Lower leg skin (tissue), 4 donors: ENCODE measurements around the gene ADM2. TPM values are rescaled to one million over a fixed set of nuclear protein-coding genes. Genes with fewer than 3 reads are reported as not detected.
A peak's percentile ranks its signal among the peaks of the same experiment; 100 is the strongest.

Experiments used
- DNase-seq, 2 donors: peaks; one replicate each; pipeline ENCODE4 v3.0.0-alpha.2; 2019; ENCODE audit warnings: low spot score in 2 of 2
- H3K4me3 ChIP-seq: fragments of 200-600 bp; sonication (generic); 2 replicates; pipeline ENCODE4 v1.5.1; 2017; ENCODE audit warnings: mild to moderate bottlenecking, low read depth; ENCODE audit not compliant: poor library complexity, severe bottlenecking
- CTCF ChIP-seq, 3 donors: fragments of 450-650 bp; IDR thresholded peaks; one replicate each; pipeline ENCODE4 v1.5.1; 2016; ENCODE audit warnings: antibody characterized with exemption in 3 of 3, mild to moderate bottlenecking in 3 of 3, moderate library complexity in 2 of 3
- POLR2A ChIP-seq, 2 donors: fragments of 450-650 bp; IDR thresholded peaks; one replicate each; pipeline ENCODE4 v1.6.1; 2016 to 2017; ENCODE audit warnings: antibody characterized with exemption in 2 of 2, mild to moderate bottlenecking in 1 of 2, moderate library complexity in 1 of 2
- WGBS, 2 donors: methylation state at CpG; one replicate each; pipeline ENCODE4 v1.1.5; 2018; 5-methylcytosine and 5-hydroxymethylcytosine counted together
- intact Hi-C: fragments of 100-400 bp; cut with DNase I; formaldehyde crosslinking; loops from one replicate; pipeline ENCODE4 v1.15.0; 2023; ENCODE audit warnings: low total_unique reads
- total RNA-seq, 4 donors: library from RNA; depleted of rRNA; stranded (reverse); fragments of >200 nt; gene quantifications; one replicate each; pipeline ENCODE4 v1.1.0, GENCODE V29; 2016

ADM2 gene
- total RNA-seq, 4 donors from 2014 or later, result 0.19 to 0.56 (median 0.52) TPM; not detected in 1

GRCh38 chr22:50504369-50505211, 23.2 kb downstream of the ADM2 start:
- TF ChIP-seq POLR2A (IDR thresholded peaks at IDR 0.05) (no peak), CTCF (IDR thresholded peaks at IDR 0.05) (no peak)
- no peak for DNase-seq
- intact Hi-C loops, result no loop called here
- no peak overlapping the region for H3K4me3 ChIP-seq
- WGBS, 2 donors, result 69 to 83% methylated on average over 27 to 31 of the region's 44 CpGs

- no peak for TF ChIP-seq POLR2A (IDR thresholded peaks at IDR 0.05)
- no peak for TF ChIP-seq CTCF (IDR thresholded peaks at IDR 0.05)
- H3K4me3 ChIP-seq, result no peak overlapping the region
- no peak for DNase-seq
- intact Hi-C loops, result no loop called here
- 86 to 96% methylated on average over 11 to 14 of the region's 14 CpGs for WGBS, 2 donors
These were observed 24.0 kb downstream of the ADM2 start for GRCh38 chr22:50505276-50505775.

GRCh38 chr22:50505776-50506610, 24.6 kb downstream of the ADM2 start:
- 87 to 94% methylated on average over 31 to 37 of the region's 41 CpGs for WGBS, 2 donors
- no peak for DNase-seq
- H3K4me3 ChIP-seq, result no peak overlapping the region
- TF ChIP-seq CTCF (IDR thresholded peaks at IDR 0.05) (no peak), POLR2A (IDR thresholded peaks at IDR 0.05) (no peak)
- intact Hi-C loops, result no loop called here

- intact Hi-C loops, result no loop called here
- DNase-seq, result no peak
- WGBS, 2 donors, result 30 to 31% methylated on average over 21 of the region's 21 CpGs
- peak overlapping the region; percentile 98 for H3K4me3 ChIP-seq
- TF ChIP-seq CTCF (IDR thresholded peaks at IDR 0.05) (no peak), POLR2A (IDR thresholded peaks at IDR 0.05) (no peak)
These were observed 25.5 kb downstream of the ADM2 start for GRCh38 chr22:50506611-50507420.

- intact Hi-C loops, result no loop called here
- peak; percentile 89 to 98 for DNase-seq
- TF ChIP-seq POLR2A (IDR thresholded peaks at IDR 0.05), result no peak
- TF ChIP-seq CTCF (IDR thresholded peaks at IDR 0.05), result no peak
- H3K4me3 ChIP-seq, result peak within 1 kb of the TSS; percentile 98
- 0 to 1% methylated on average over 2 to 14 of the region's 62 CpGs for WGBS, 2 donors
These were observed 26.2 kb downstream of the ADM2 start, which contains the start of gene LMF2 for GRCh38 chr22:50507421-50507990. Gene LMF2, minus strand, starts transcription at chr22:50507702. Its CDS starts 27 bp downstream, at chr22:50507675.
